ENCODE measurements around the gene WDR72.
A peak's percentile ranks its signal among the peaks of the same experiment; 100 is the strongest.
"Not testable (repeated sequence)": the region's sequence is repeated elsewhere in the genome, so short reads cannot be mapped to it uniquely, and the experiment has no call there.

Gene WDR72

GRCh38 chr15:53759411-53759931, at the start of gene WDR72:
Gene WDR72, minus strand, starts transcription at chr15:53759663. Its CDS starts 26,514 bp downstream, at chr15:53733149.
- no peak for DNase-seq

GRCh38 chr15:53808058-53808706, 48.7 kb upstream of the WDR72 start:
- DNase-seq: peak; percentile 1

DNA sequence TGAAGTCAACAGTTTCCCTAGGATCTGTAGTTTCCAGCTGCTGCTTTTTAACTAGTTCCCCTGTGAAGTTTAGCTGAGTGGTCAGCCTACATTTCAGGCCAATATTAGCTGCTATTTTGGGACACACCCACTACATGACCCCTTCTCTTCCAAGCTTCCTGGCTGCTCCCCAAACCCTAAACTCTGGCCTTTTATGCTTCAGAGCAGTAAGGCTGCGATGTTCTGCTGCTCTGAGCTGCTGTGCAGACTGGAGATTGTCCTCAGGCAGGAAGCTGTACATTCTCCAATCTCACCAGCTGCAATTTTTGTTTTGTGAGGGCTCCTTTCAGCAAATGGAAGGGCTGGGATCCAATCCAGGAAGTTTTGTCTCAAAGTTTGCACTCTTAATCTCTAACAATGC, 48.0 kb upstream of the WDR72 start:
- no peak for DNase-seq

- DNase-seq: no peak
These were observed 43.2 kb upstream of the WDR72 start for GRCh38 chr15:53802672-53803071.

- no peak for DNase-seq
These were observed 32.1 kb upstream of the WDR72 start for GRCh38 chr15:53791581-53791980.

DNA sequence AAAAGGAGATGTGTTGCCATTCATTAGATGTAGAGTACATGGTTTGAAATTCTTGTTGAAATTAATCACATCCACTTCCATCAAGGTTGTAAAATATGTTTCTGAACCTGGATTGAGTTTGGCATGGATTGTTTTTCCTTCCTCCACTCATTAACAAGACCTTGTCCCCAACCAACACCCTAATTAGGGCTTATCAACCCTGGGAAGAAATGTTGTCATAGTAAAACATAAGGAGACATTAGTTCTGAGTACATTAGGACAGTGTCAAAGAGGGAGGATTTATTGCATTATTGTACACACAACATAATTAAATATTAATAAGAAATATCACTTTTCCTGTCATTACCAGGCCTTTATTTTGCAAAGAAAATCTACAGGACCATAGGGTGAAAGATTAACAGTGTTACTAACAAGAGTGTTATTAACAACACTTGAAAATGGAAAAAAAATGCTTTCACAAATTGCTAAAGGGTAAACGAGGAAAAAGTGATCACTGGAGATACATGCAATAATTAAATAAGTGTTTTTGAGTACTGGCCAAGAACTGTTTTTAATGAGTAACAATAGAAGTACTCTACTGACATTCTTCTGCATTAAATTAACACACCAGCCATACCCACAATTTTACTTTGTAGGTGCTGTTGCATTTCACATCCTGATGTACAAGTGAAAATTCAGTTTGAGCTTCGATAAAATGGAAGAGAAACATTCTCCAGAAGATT, 30.4 kb upstream of the WDR72 start:
- no peak for DNase-seq

DNA sequence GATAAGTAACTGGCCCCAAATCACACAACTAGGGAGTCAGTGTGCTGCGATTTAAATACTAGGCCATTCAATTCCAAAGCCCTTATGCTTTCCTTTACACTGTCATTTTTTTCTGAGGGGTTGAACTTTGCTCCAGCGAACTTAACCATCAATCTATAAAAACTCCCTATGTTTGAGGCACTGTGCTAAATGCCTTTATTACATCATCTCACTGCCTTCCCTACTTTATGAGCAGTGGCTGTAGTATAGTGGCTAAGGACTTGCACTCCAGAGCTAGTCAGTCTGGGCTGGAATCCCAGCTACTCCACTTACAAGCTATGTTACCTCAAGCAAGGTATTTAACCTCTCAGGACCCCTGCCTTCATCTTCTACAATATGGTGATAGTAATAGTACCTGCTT, 26.9 kb upstream of the WDR72 start:
- DNase-seq: no peak

DNA sequence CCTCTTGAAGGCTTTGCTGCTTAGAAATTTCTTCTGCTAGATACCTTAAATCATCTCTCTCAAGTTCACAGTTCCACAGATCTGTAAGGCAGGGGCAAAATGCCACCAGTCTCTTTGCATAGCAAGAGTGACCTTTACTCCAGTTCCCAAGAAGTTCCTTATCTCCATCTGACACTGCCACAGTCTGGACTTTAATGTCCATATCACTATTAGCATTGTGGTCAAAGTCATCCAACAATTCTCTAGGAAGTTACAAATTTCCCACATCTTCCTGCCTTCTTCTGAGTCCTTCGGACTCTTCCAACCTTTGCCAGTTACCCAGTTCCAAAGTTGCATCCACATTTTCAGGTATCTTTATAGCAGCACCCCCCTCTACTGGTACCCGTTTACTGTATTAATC, 25.8 kb upstream of the WDR72 start:
- DNase-seq: not testable (repeated sequence)

- DNase-seq: no peak
These were observed 3.5 kb upstream of the WDR72 start for GRCh38 chr15:53762916-53763315.

DNA sequence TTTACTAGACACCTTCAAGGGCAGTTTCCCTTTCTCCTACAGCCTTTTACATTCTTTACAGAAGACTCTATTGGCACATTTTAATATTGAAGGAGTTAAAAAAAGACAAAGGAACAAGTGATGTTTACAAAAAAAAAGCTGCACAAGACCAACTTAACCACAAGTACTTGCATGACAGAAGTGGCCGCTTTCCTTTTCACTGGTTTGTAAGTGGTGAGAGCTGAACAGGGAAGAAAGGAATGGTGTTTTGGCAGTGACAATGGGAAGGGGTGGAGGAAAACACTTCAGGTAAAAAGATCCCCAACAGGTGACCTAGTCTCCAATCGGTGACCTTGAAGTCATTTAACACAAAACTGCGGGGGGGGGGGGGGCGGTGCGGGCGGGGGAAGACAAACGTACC, 1.1 kb downstream of the WDR72 start:
- DNase-seq: no peak

DNA sequence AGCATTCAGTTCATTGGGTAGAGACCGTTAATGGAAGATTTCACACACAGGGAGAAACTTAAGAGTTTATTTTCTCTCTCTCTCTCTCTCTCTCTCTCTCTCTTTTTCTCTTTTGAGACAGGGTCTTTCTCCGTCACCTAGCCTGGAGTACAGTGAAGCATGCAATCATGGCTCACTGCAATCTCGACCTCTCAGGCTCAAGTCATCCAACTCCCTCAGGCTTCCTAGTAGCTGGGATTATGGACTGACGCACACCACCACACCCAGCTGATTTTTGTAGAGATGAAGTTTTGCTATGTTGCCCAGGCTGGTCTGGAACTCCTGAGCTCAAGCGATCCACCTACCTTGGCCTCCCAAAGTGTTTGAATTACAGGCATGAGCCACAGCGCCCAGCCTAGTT, 1.6 kb downstream of the WDR72 start:
- DNase-seq: no peak

GRCh38 chr15:53753813-53754212, 5.7 kb downstream of the WDR72 start:
- no peak for DNase-seq

DNA sequence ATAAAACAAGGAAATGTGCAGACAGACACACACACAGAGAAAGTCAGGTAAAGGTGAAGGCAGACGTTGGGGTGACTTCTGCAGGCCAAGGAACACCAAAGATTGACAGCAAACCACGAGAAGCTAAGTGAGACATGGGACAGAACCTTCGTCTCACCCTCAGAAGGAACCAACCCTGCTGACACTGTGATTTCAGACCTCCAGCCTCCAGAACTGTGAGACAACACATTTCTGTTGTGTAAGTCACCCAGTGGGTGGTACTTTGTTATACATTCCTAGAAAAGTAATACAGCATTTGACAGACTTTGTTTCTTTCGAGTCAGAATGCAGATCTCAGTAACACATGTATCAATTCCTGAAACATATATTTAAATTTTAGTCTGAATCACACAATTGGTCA, 7.1 kb downstream of the WDR72 start:
- no peak for DNase-seq

DNA sequence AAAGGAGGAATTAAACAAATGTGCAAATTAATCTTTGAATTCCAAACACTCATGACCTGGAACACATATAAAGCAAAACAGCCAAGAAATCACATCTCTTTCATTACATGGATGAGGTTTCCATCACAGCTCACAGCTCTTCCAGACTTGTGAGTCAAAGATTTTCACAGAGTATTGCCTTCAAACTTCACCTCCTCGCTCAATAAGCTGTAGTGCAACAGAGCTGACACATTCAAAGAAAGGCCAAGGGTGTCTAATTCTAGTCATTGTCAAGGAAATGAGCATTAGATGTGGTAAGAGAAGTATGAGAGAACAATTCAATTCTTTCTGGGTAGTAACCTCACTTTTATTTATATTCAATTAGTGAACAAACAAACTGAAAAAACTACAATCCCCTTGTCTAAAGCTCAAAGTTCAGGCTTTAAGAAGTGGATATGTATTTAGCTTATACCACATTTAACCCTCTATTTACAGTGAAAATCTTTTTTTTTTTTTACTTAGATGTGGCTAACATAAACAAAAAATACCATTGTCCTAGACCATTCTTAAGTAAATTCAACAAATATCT, 11.9 kb downstream of the WDR72 start:
- no peak for DNase-seq

DNA sequence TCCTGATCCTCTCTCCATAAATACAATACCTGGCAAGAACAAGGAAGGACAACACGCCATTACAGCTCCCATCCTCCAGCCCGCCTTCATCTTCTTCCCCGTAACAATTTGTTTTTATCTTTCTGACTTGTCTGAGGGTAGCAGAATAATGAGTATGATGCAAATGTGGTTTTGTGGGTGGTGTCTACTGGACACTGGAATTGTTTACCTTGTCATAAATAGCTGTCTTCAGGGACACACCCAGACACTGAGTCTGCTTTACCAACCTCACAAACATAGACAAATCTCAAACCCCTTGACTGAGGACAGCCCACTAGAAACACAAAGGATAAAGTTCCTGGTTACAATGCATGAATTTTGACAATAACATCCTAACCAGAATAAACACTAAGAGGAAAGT, 13.4 kb downstream of the WDR72 start:
- no peak for DNase-seq

DNA sequence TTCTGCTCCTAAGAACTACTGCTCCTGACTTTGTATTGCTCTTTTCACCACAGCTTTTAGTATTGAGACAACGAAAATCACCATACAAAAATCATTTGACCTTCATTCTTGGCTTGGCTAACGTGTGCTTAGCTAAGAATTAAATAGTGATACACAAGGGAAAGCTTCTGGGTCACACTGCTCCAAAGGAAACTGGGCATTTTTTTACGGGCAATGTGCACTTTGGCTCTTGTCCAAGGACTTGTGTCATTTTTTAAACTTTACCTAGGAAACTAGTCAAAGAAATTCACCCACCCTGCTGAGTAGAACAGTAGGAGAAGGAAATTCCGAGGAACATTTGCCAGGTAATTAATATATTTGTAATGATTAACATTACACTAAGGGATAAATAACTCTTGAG, 19.8 kb downstream of the WDR72 start:
- DNase-seq: no peak

DNA sequence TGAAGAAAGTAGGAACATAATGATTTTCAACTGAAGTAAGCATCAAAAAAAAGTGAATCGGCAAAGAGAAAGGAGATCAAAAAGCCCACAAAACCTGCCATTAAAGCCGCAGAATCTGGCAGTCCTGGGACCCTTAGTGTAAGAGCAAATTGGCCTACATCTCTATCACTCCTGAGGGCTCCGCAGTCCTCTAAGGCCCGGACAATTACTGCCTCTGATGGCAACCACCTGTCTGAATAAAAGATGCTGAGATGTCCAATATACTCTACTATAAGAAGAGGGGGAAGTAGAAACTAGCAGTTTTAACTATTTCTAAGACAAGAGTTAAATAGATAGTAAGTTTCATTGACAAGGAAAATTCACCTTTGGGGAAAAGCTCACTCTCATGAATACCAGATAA, 20.3 kb downstream of the WDR72 start:
- no peak for DNase-seq

DNA sequence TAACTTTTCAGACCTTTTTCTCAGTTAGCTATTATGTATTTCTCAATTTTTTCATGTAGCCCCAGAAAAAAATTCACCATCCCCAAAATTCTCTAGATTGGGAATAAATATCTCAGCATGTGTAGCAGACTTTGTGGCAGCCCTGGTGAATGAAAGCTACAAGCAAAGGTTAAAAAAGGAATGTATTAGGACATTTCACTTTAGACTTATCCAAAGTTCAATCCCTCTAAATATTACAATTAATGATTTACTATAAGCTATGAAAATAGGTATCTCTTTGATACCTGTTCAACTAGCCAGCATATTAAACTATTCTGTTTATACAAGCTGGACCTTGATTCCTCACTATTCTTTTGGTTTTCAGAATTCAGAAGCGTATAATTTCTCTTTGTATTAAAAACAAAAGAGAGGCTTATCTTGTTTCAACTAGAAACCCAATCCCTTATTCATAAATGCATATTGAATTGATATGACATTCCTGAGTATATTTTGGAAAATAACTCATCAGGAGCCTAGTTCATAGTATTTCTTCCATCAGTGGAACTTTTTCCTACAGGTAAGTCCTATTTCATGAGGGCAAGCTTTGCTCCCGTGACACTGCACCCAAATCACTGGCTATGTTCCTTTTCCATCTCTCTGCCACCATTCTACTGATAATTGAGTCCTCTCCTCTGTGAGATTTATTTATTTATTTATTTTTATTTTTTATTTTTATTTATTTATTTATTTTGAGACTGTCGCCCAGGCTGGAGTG, 38.0 kb downstream of the WDR72 start:
- DNase-seq: no peak

- DNase-seq: peak; percentile 24
These were observed 42.3 kb downstream of the WDR72 start for GRCh38 chr15:53716909-53717876.

- DNase-seq: no peak
These were observed 46.2 kb downstream of the WDR72 start for GRCh38 chr15:53713218-53713617.

DNA sequence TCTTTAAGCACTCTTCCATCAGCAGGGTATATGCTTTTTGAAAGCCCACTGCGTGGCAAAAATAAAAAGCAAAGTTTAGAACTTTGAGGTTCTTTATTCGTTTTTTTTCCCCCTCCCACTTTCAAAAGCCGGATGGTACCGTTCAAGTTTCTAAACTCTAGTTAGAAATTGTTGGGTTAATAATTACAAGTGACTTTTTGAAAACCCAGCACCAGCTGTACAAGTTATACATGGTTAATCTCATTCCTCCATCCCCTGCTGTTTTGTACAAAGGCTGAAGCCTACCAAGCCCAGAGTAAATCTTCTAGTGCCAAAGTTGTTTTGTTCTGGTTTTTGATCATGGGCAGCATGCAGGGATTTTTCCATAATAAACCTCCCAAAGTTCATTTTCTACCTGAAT, 48.6 kb downstream of the WDR72 start:
- no peak for DNase-seq

DNA sequence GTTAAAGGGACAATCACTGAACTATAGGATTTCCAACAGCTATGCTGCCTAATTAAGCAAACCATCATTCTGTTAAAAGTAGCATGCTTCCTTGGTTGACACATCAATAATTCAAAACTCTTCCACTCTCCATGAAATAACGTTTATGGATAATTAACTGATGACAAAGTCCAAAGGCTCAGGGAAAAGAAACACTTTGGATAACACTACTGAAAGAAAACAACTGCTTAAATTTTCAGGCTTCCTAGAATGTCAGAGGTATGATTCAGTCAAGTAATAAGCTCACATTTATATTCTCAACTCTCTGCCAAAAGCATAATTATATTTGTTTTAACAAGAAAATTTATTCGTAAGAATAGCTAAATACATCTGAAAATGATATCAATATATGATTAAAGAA, 49.6 kb downstream of the WDR72 start:
- DNase-seq: no peak
